ACC112 (cell line): ENCODE results near the gene CALN1.
"Not testable (repeated sequence)": the region's sequence is repeated elsewhere in the genome, so short reads cannot be mapped to it uniquely, and the experiment has no call there.

Experiments used
- H2AFZ ChIP-seq: fragments of 200-600 bp; sonication (generic); one replicate; pipeline ENCODE4 v1.6.0; 2017; ENCODE audit warnings: antibody characterized with exemption, low read length; ENCODE audit not compliant: unreplicated experiment
- H3K27ac ChIP-seq: fragments of 200-600 bp; sonication (generic); 2 replicates; pipeline ENCODE4 v1.5.1; 2014; ENCODE audit warnings: low read depth, mild to moderate bottlenecking, antibody characterized with exemption, low read length, moderate library complexity
- H3K27me3 ChIP-seq: fragments of 200-600 bp; sonication (generic); 2 replicates; pipeline ENCODE4 v1.6.1; 2014; ENCODE audit warnings: mild to moderate bottlenecking, antibody characterized with exemption, low read length, moderate library complexity, mixed read lengths; ENCODE audit not compliant: insufficient read depth
- H3K36me3 ChIP-seq: fragments of 200-600 bp; sonication (generic); 2 replicates; pipeline ENCODE4 v1.6.1; 2016; ENCODE audit warnings: mild to moderate bottlenecking, antibody characterized with exemption, low read length, moderate library complexity, mixed read lengths; ENCODE audit not compliant: insufficient read depth
- H3K4me1 ChIP-seq: fragments of 200-600 bp; sonication (generic); one replicate; pipeline ENCODE4 v1.6.1; 2016; ENCODE audit warnings: low read length, mixed read lengths; ENCODE audit not compliant: insufficient read depth, unreplicated experiment, control insufficient read depth
- H3K4me3 ChIP-seq: fragments of 200-600 bp; sonication (generic); 2 replicates; pipeline ENCODE4 v1.5.1; 2014; ENCODE audit warnings: mild to moderate bottlenecking, low read depth, low read length
- H3K79me2 ChIP-seq: fragments of 200-600 bp; sonication (generic); one replicate; pipeline ENCODE4 v1.6.0; 2016; ENCODE audit warnings: low read length; ENCODE audit not compliant: control insufficient read depth, unreplicated experiment, insufficient read depth

CALN1 gene

GRCh38 chr7:71746006-71746405 is 666.1 kb downstream of the CALN1 start:
- Histone ChIP-seq H3K4me3 (no peak overlapping the region), H3K36me3 (no peaks in the 10 kb centered on the region), H3K79me2 (no peaks in the 10 kb centered on the region), H3K27ac (no peak overlapping the region), H2AFZ (no peak overlapping the region), H3K4me1 (no peaks in the 10 kb centered on the region), H3K27me3 (no peaks in the 10 kb centered on the region)

- Histone ChIP-seq H3K79me2 (no peaks in the 10 kb centered on the region), H3K27me3 (no peaks in the 10 kb centered on the region), H3K27ac (no peak overlapping the region), H3K36me3 (no peaks in the 10 kb centered on the region), H2AFZ (no peak overlapping the region), H3K4me3 (no peak overlapping the region), H3K4me1 (no peaks in the 10 kb centered on the region)
Observed at GRCh38 chr7:71740174-71740560, 672.0 kb downstream of the CALN1 start.

GRCh38 chr7:71739520-71740173 is 672.5 kb downstream of the CALN1 start:
- no peak overlapping the region for H3K4me3 ChIP-seq
- H3K27ac ChIP-seq, result no peak overlapping the region
- no peaks in the 10 kb centered on the region for H3K79me2 ChIP-seq
- H3K27me3 ChIP-seq, result no peaks in the 10 kb centered on the region
- H3K4me1 ChIP-seq, result no peaks in the 10 kb centered on the region
- no peaks in the 10 kb centered on the region for H3K36me3 ChIP-seq
- H2AFZ ChIP-seq, result no peak overlapping the region

GRCh38 chr7:71737931-71738540 is 674.1 kb downstream of the CALN1 start:
- H3K36me3 ChIP-seq, H3K27ac ChIP-seq, H2AFZ ChIP-seq, H3K27me3 ChIP-seq, H3K79me2 ChIP-seq, H3K4me3 ChIP-seq, H3K4me1 ChIP-seq: not testable (repeated sequence)

GRCh38 chr7:71735961-71736556 is 676.1 kb downstream of the CALN1 start:
- Histone ChIP-seq H3K27ac (no peak overlapping the region), H3K4me1 (no peaks in the 10 kb centered on the region), H3K36me3 (no peaks in the 10 kb centered on the region), H3K4me3 (no peak overlapping the region), H3K79me2 (no peaks in the 10 kb centered on the region), H2AFZ (no peak overlapping the region), H3K27me3 (no peaks in the 10 kb centered on the region)

- Histone ChIP-seq H3K36me3 (no peaks in the 10 kb centered on the region), H3K27ac (no peak overlapping the region), H2AFZ (no peak overlapping the region), H3K4me3 (no peak overlapping the region), H3K27me3 (no peaks in the 10 kb centered on the region), H3K79me2 (no peaks in the 10 kb centered on the region), H3K4me1 (no peaks in the 10 kb centered on the region)
Observed at GRCh38 chr7:71733107-71733870, 678.8 kb downstream of the CALN1 start.

- Histone ChIP-seq H3K27ac (no peak overlapping the region), H2AFZ (no peak overlapping the region), H3K4me1 (no peaks in the 10 kb centered on the region), H3K36me3 (no peaks in the 10 kb centered on the region), H3K27me3 (no peaks in the 10 kb centered on the region), H3K4me3 (no peak overlapping the region), H3K79me2 (no peaks in the 10 kb centered on the region)
Observed at GRCh38 chr7:71731740-71732139, 680.4 kb downstream of the CALN1 start.
